Spleen (tissue), 11 donors: ENCODE results near the gene SMARCD3. TPM values are rescaled to one million over a fixed set of nuclear protein-coding genes. Genes with fewer than 3 reads are reported as not detected.

ENCODE experiments used
- DNase-seq: peaks from one replicate; pipeline ENCODE4 v3.0.0-alpha.2; 2020
- H3K27ac ChIP-seq, 8 donors: fragments of 200-600 bp; sonication (generic) in 7 of 8; 1 replicate in 4 of 8; 2 replicates in 4 of 8; pipeline versions ENCODE4 v1.5.0 to v1.8.0; 2016 to 2021; ENCODE audit warnings: inconsistent platforms in 4 of 8, mild to moderate bottlenecking in 4 of 8, moderate library complexity in 1 of 8
- H3K27me3 ChIP-seq, 7 donors: fragments of 200-600 bp; sonication (generic) in 6 of 7; replicated peaks in 1 of 7; 1 replicate in 4 of 7; 2 replicates in 3 of 7; pipeline versions ENCODE4 v1.5.0 to v1.8.0; 2016 to 2021; ENCODE audit warnings: inconsistent platforms in 3 of 7, mild to moderate bottlenecking in 1 of 7
- H3K36me3 ChIP-seq, 6 donors: fragments of 200-600 bp; sonication (generic) in 5 of 6; 1 replicate in 4 of 6; 2 replicates in 2 of 6; pipeline versions ENCODE4 v1.5.0 to v1.8.0; 2016 to 2021; ENCODE audit warnings: inconsistent platforms in 2 of 6
- H3K4me1 ChIP-seq, 6 donors: fragments of 200-600 bp; sonication (generic) in 5 of 6; 1 replicate in 3 of 6; 2 replicates in 3 of 6; pipeline versions ENCODE4 v1.5.0 to v1.8.0; 2016 to 2021; ENCODE audit warnings: inconsistent platforms in 3 of 6
- H3K4me3 ChIP-seq, 8 donors: fragments of 200-600 bp; sonication (generic) in 7 of 8; 1 replicate in 4 of 8; 2 replicates in 4 of 8; pipeline versions ENCODE4 v1.5.0 to v1.8.0; 2016 to 2021; ENCODE audit warnings: inconsistent platforms in 4 of 8, mild to moderate bottlenecking in 4 of 8, moderate library complexity in 2 of 8
- H3K9me3 ChIP-seq, 8 donors: fragments of 200-600 bp; sonication (generic) in 7 of 8; 1 replicate in 4 of 8; 2 replicates in 4 of 8; pipeline versions ENCODE4 v1.5.0 to v1.8.0; 2016 to 2021; ENCODE audit warnings: inconsistent platforms in 4 of 8
- POLR2A ChIP-seq, 3 donors: fragments of 450-650 bp; IDR thresholded peaks; one replicate each; pipeline ENCODE4 v1.5.1; 2017; ENCODE audit warnings: antibody characterized with exemption in 3 of 3, mild to moderate bottlenecking in 1 of 3
- POLR2AphosphoS5 ChIP-seq, 3 donors: sonication (generic); formaldehyde crosslinking; IDR thresholded peaks; one replicate each; pipeline ENCODE4 v1.5.1; 2017; ENCODE audit warnings: antibody characterized with exemption in 3 of 3
- whole genome bisulfite sequencing, 5 donors: extraction: QIAGEN DNeasy Blood & Tissue Kit in 3 of 5; methylation state at CpG; one replicate each; pipeline versions ENCODE4 v1.1.5 to v1.1.7; 2013 to 2018; 5-methylcytosine and 5-hydroxymethylcytosine counted together
- intact Hi-C: fragments of 100-400 bp; cut with DNase I; formaldehyde crosslinking; loops from one replicate; pipeline ENCODE4 v1.15.0; 2023; ENCODE audit warnings: low total_unique reads
- polyA plus RNA-seq, 3 donors: library from polyadenylated mRNA; stranded (reverse); fragments of 200-250 nt; gene quantifications; one replicate each; pipeline ENCODE4 v1.2.1, GENCODE V29; 2013
- total RNA-seq, 7 donors: library from RNA; depleted of rRNA in 3 of 7; stranded (reverse); fragments of >200 nt in 3 of 7; fragmentation: NEBNext Ultra II Directional in 4 of 7; extraction: Animal tissue kit (Norgen Biotek cat#: 25700) in 4 of 7; gene quantifications; one replicate each; pipeline versions ENCODE4 v1.1.0 to v1.2.1, GENCODE V29; 2016 to 2021
- TF ChIP-seq, protein P1 (sequence below), 11 experiments: fragments of 200-600 bp in 7 of 11; fragments of 450-650 bp in 4 of 11; sonication (generic) in 4 of 11; IDR thresholded peaks in 8 of 11; conservative IDR thresholded peaks in 3 of 11; 1 replicate in 7 of 11; 2 replicates in 4 of 11; pipeline versions ENCODE4 v1.4.0 to v1.8.0; 2016 to 2021; ENCODE audit warnings: antibody characterized with exemption in 11 of 11, inconsistent platforms in 4 of 11, mild to moderate bottlenecking in 1 of 11
- donor health status: healthy with polysubstance abuse.
- donor health status: DM: no; HTN: no; CAD: no; lungs with moderate emphysema.
- donor health status: DM: no; HTN: no; CAD: no.
- donor health status: Bipolar disorder and iron deficiency.
- donor health status: healthy.
- donor health status: DM: no; HTN: no; CAD: no.
- donor health status: DM: yes; HTN: yes; CAD: no.

SMARCD3 gene
- total and polyA plus RNA-seq, 10 donors, result 8.8 to 40.2 (median 16.5) TPM

DNA sequence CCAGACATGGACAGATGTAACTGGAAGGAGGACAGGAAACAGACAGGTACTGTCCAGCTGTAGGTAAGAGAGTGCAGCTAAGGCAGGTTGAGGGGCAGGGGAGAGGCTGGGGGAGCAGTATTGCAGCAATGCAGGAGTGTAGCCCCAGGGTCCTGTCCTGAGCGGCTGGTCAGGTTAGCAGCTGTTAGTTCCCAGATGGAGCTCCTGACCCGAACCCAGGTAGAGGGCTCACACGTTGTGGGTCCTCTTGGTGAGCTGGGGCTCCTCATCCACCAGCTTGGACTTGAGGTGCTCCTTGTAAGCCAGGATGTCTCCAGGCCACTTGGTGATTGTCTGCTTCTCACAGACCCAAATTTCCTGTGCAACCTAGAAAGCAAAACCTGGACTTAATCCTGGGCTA, 34.7 kb downstream of the SMARCD3 start:
- Histone ChIP-seq H3K4me3 (no peak overlapping the region), H3K27ac (no peak overlapping the region), H3K4me1 (no peaks in the 10 kb centered on the region), H3K9me3 (no peaks in the 10 kb centered on the region), H3K27me3 (no peaks in the 10 kb centered on the region), H3K36me3 (peaks cover 10 to 72% (median 65%) of the 10 kb centered on the region in 6 donors)
- TF ChIP-seq POLR2A (IDR thresholded peaks at IDR 0.05) (no peak), POLR2AphosphoS5 (IDR thresholded peaks at IDR 0.05) (no peak)
- TF ChIP-seq, protein P1, sequence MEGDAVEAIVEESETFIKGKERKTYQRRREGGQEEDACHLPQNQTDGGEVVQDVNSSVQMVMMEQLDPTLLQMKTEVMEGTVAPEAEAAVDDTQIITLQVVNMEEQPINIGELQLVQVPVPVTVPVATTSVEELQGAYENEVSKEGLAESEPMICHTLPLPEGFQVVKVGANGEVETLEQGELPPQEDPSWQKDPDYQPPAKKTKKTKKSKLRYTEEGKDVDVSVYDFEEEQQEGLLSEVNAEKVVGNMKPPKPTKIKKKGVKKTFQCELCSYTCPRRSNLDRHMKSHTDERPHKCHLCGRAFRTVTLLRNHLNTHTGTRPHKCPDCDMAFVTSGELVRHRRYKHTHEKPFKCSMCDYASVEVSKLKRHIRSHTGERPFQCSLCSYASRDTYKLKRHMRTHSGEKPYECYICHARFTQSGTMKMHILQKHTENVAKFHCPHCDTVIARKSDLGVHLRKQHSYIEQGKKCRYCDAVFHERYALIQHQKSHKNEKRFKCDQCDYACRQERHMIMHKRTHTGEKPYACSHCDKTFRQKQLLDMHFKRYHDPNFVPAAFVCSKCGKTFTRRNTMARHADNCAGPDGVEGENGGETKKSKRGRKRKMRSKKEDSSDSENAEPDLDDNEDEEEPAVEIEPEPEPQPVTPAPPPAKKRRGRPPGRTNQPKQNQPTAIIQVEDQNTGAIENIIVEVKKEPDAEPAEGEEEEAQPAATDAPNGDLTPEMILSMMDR (IDR thresholded peaks at IDR 0.05 in 8 of 11, conservative IDR thresholded peaks at IDR 0.05 in 3 of 11), result no peak
- intact Hi-C loops, result no loop called here
- WGBS, 5 donors, result 85 to 94% (median 90%) methylated on average over 3 of the region's 3 CpGs
- DNase-seq, result peak; percentile 54

DNA sequence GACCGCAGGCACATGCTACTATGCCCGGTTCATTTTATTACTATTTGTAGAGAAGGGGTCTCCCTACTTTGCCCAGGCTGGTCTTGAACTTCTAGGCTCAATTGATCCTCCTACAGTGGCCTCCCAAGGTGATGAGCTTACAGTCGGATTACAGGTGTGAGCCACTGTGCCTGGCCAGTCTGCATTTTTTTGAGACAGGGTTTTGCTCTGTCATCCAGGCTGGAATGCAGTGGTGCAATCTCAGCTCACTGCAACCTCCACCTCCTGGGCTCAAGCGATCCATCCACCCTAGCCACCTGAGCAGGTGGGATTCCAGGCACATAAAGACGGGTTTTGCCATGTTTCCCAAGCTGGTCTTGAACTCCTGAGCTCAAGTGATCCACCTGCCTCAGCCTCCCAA, 35.9 kb downstream of the SMARCD3 start:
- no peak overlapping the region for H3K27ac ChIP-seq
- DNase-seq, result peak; percentile 27
- peaks cover 0 to 2% (median 0%) of the 10 kb centered on the region in 6 donors for H3K4me1 ChIP-seq
- TF ChIP-seq, protein P1 (IDR thresholded peaks at IDR 0.05 in 8 of 11, conservative IDR thresholded peaks at IDR 0.05 in 3 of 11), result no peak
- TF ChIP-seq POLR2AphosphoS5 (IDR thresholded peaks at IDR 0.05) (no peak), POLR2A (IDR thresholded peaks at IDR 0.05) (no peak)
- H3K27me3 ChIP-seq, result peaks cover 0 to 5% (median 0%) of the 10 kb centered on the region in 7 donors
- intact Hi-C loops, result no loop called here
- H3K4me3 ChIP-seq, result no peak overlapping the region
- peaks cover 10 to 60% (median 53%) of the 10 kb centered on the region in 6 donors for H3K36me3 ChIP-seq
- WGBS, 5 donors, result 85 to 98% (median 92%) methylated on average over 3 to 5 of the region's 5 CpGs
- no peaks in the 10 kb centered on the region for H3K9me3 ChIP-seq

DNA sequence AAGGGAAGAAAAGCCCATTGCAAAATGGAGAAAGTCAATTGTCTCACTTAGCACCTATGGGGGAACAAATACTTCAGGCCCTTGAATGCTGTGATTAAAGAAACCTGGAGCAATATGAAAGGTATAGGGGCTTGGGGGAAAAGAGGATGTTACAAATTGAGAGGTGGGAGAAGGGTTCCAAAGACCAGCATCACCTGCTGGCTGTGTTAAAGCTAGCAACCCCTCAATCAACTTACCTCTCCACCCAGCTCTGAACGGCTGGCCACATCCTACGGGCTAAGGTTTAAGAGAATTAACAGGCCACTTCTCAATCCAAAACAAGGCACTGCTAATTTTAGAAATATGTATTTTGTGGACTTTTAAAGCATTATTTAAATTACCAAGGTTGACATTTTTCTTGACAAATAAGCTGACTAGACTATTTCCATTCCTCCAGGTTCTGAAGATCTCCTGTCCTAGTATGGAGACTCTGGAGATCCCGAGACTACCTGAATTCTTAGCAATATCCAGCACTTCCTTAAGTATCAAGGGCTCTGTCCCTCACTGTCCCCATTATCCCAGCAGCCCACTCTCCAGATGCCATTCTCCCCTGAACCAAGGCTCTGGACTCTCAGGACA, 37.2 kb downstream of the SMARCD3 start:
- peaks cover 0 to 18% (median 0%) of the 10 kb centered on the region in 7 donors for H3K27me3 ChIP-seq
- intact Hi-C loops, result no loop called here
- H3K4me3 ChIP-seq, result no peak overlapping the region
- 83 to 94% (median 85%) methylated on average over 3 of the region's 3 CpGs for WGBS, 5 donors
- no peak overlapping the region for H3K27ac ChIP-seq
- TF ChIP-seq POLR2A (IDR thresholded peaks at IDR 0.05) (no peak), POLR2AphosphoS5 (IDR thresholded peaks at IDR 0.05) (no peak)
- TF ChIP-seq, protein P1 (IDR thresholded peaks at IDR 0.05 in 8 of 11, conservative IDR thresholded peaks at IDR 0.05 in 3 of 11), result no peak
- H3K4me1 ChIP-seq, result peaks cover 0 to 16% (median 0%) of the 10 kb centered on the region in 6 donors
- no peak for DNase-seq
- no peaks in the 10 kb centered on the region for H3K9me3 ChIP-seq
- H3K36me3 ChIP-seq, result peaks cover 10 to 47% (median 42%) of the 10 kb centered on the region in 6 donors

DNA sequence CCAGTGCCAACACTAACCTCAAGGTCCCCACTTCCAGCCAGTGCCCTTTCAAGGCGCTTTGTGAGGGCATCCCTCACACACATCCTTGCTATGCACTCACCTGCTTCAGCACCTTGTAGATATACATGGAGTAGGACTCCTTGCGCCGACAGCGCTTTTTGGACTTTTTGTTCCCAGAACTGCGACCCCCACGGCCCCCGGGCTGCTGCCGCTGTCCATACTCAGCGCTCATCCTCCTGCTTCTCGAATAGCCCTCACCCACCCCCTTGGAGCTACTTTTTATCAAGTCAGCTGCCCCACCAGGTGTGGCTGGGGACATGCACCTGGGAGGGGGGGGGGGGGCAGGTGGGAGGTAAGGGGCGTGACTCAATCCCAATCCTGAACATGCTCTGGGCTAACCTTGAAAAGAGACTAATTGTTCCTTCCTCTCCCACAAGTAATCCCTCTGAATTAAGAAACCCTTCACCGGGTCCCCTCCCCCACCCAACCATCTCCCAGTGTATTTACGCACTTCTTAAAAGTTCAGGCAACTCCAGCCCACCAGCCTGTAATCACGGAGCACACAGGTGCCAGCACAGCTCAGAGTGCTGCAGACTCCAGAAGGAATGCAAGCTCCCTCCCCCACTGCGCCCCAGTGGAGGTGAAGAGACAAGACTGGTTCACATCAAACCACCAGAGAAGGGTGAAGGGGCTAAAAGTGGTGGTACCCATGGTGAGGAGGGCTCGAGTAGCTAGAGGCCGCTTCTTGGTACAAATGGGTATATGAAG, 38.2 kb downstream of the SMARCD3 start, which contains the start of gene H2BK1:
TSS of gene H2BK1 (minus strand) at position 402 of the 768 bp plus-strand sequence. CDS start at position 232, 170 bp downstream.
- H3K27ac ChIP-seq, result no peak within 1 kb of the TSS
- peak; percentile 37 for DNase-seq
- peaks cover 6 to 37% (median 33%) of the 10 kb centered on the region in 6 donors for H3K36me3 ChIP-seq
- intact Hi-C loops, result no loop called here
- no peaks in the 10 kb centered on the region for H3K9me3 ChIP-seq
- TF ChIP-seq POLR2AphosphoS5 (IDR thresholded peaks at IDR 0.05), result no peak
- TF ChIP-seq POLR2A (IDR thresholded peaks at IDR 0.05), result no peak
- TF ChIP-seq, protein P1 (IDR thresholded peaks at IDR 0.05 in 8 of 11, conservative IDR thresholded peaks at IDR 0.05 in 3 of 11), result no peak
- H3K27me3 ChIP-seq, result peaks cover 0 to 28% (median 1%) of the 10 kb centered on the region in 7 donors
- H3K4me1 ChIP-seq, result peaks cover 0 to 16% (median 0%) of the 10 kb centered on the region in 6 donors
- H3K4me3 ChIP-seq, result no peak within 1 kb of the TSS
- WGBS, 5 donors, result 88 to 91% (median 91%) methylated on average over 17 of the region's 17 CpGs
